Right lobe of liver (tissue), 4 donors: ENCODE measurements around the gene ZSCAN31.

ENCODE experiments used
- POLR2A ChIP-seq: fragments of 450-650 bp; IDR thresholded peaks from one replicate; pipeline ENCODE4 v1.6.1; 2017; ENCODE audit warnings: antibody characterized with exemption, mild to moderate bottlenecking
- TF ChIP-seq, protein P1 (sequence below), 4 donors: fragments of 200-600 bp in 3 of 4; fragments of 450-650 bp in 1 of 4; IDR thresholded peaks; one replicate each; pipeline versions ENCODE4 v1.5.1 to v1.8.0; 2016 to 2022; ENCODE audit warnings: antibody characterized with exemption in 4 of 4, mild to moderate bottlenecking in 2 of 4
- donor health status: DM: no; HTN: no; CAD: no.
- donor health status: DM: no; HTN: no; CAD: no.
- donor health status: DM: no; HTN: yes; CAD: no.

DNA sequence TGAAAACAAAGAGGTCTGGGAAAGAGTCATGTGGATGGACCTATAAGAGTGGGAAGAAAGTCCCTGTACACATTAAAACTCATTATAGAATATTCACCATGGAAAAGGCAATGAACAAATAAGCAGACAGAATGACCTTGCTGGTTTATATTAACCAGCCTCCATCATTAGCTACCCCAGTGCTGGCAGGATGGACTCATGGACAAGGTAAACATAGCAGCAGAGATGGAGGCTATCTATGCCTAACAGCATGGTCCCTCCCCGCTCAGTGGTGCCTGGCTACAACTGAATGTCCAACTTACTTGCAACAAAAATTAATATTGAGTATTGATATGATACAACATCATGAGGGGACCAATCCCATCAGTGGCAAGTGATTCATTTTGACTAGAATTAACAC lies 9.3 kb upstream of the ZSCAN31 start:
- TF ChIP-seq, protein P1, sequence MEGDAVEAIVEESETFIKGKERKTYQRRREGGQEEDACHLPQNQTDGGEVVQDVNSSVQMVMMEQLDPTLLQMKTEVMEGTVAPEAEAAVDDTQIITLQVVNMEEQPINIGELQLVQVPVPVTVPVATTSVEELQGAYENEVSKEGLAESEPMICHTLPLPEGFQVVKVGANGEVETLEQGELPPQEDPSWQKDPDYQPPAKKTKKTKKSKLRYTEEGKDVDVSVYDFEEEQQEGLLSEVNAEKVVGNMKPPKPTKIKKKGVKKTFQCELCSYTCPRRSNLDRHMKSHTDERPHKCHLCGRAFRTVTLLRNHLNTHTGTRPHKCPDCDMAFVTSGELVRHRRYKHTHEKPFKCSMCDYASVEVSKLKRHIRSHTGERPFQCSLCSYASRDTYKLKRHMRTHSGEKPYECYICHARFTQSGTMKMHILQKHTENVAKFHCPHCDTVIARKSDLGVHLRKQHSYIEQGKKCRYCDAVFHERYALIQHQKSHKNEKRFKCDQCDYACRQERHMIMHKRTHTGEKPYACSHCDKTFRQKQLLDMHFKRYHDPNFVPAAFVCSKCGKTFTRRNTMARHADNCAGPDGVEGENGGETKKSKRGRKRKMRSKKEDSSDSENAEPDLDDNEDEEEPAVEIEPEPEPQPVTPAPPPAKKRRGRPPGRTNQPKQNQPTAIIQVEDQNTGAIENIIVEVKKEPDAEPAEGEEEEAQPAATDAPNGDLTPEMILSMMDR (IDR thresholded peaks at IDR 0.05), result no peak
- no peak for TF ChIP-seq POLR2A
